WERI-Rb-1 (cell line): Measurements from ENCODE around the gene CUL1.

ENCODE experiments used
- DNase-seq: peaks from one replicate; pipeline ENCODE4 v3.0.0-alpha.2; 2020
- H3K27ac ChIP-seq: fragments of 250-450 bp; sonication (Bioruptor Pico); 2 replicates; pipeline ENCODE4 v1.5.1; 2020; ENCODE audit warnings: mild to moderate bottlenecking, moderate library complexity
- H3K27me3 ChIP-seq: fragments of 250-450 bp; sonication (Bioruptor Pico); 2 replicates; pipeline ENCODE4 v1.5.1; 2021; ENCODE audit warnings: mild to moderate bottlenecking, low read depth, moderate library complexity; ENCODE audit not compliant: insufficient read depth, severe bottlenecking
- H3K36me3 ChIP-seq: fragments of 250-450 bp; sonication (Bioruptor Pico); 2 replicates; pipeline ENCODE4 v1.5.1; 2020; ENCODE audit warnings: mild to moderate bottlenecking, moderate library complexity
- H3K4me3 ChIP-seq: 2 replicates; pipeline ENCODE4 v1.5.1; 2011; ENCODE audit warnings: low read depth, mild to moderate bottlenecking, control low read depth, low read length
- H3K9me3 ChIP-seq: fragments of 250-450 bp; sonication (Bioruptor Pico); 2 replicates; pipeline ENCODE4 v1.5.1; 2021; ENCODE audit warnings: mild to moderate bottlenecking, moderate library complexity; ENCODE audit not compliant: severe bottlenecking
- CTCF ChIP-seq: IDR thresholded peaks from 2 replicates; pipeline ENCODE4 v1.5.1; 2011; ENCODE audit warnings: low read depth, mild to moderate bottlenecking, control low read depth, inconsistent platforms, low read length

The CUL1 gene

GRCh38 chr7:148729984-148730733 lies 31.5 kb downstream of the CUL1 start:
- H3K4me3 ChIP-seq: no peak overlapping the region
- no peak for DNase-seq
- peaks cover 43% of the 10 kb centered on the region for H3K36me3 ChIP-seq
- H3K9me3 ChIP-seq: no peaks in the 10 kb centered on the region
- H3K27me3 ChIP-seq: no peaks in the 10 kb centered on the region
- H3K27ac ChIP-seq: no peak overlapping the region
- TF ChIP-seq CTCF: no peak

GRCh38 chr7:148732862-148733261 lies 34.2 kb downstream of the CUL1 start:
- DNase-seq: no peak
- no peak for TF ChIP-seq CTCF
- H3K36me3 ChIP-seq: peaks cover 48% of the 10 kb centered on the region
- H3K9me3 ChIP-seq: no peaks in the 10 kb centered on the region
- no peak overlapping the region for H3K27ac ChIP-seq
- H3K27me3 ChIP-seq: no peaks in the 10 kb centered on the region
- H3K4me3 ChIP-seq: no peak overlapping the region

- Histone ChIP-seq H3K9me3 (no peaks in the 10 kb centered on the region), H3K36me3 (peaks cover 53% of the 10 kb centered on the region), H3K27me3 (no peaks in the 10 kb centered on the region), H3K4me3 (no peak overlapping the region), H3K27ac (no peak overlapping the region)
- TF ChIP-seq CTCF: no peak
- no peak for DNase-seq
Observed at GRCh38 chr7:148733496-148733895, 34.8 kb downstream of the CUL1 start.

- Histone ChIP-seq H3K4me3 (no peak overlapping the region), H3K36me3 (peaks cover 54% of the 10 kb centered on the region), H3K27me3 (no peaks in the 10 kb centered on the region), H3K27ac (no peak overlapping the region), H3K9me3 (no peaks in the 10 kb centered on the region)
- TF ChIP-seq CTCF: no peak
- DNase-seq: no peak
Observed at GRCh38 chr7:148735141-148735540, 36.4 kb downstream of the CUL1 start.

- H3K27ac ChIP-seq: no peak overlapping the region
- H3K4me3 ChIP-seq: no peak overlapping the region
- no peak for TF ChIP-seq CTCF
- no peaks in the 10 kb centered on the region for H3K9me3 ChIP-seq
- peaks cover 55% of the 10 kb centered on the region for H3K36me3 ChIP-seq
- no peaks in the 10 kb centered on the region for H3K27me3 ChIP-seq
- no peak for DNase-seq
Observed at GRCh38 chr7:148735967-148736366, 37.3 kb downstream of the CUL1 start.
